GM12801 (cell line): ENCODE data around the gene P2RY10.

Experiments used
- TF ChIP-seq, protein P1 (sequence below): IDR thresholded peaks from one replicate; pipeline ENCODE4 v1.5.1; 2011; ENCODE audit warnings: control low read depth; ENCODE audit not compliant: insufficient read length; ENCODE audit errors: extremely low read depth

The P2RY10 gene

DNA sequence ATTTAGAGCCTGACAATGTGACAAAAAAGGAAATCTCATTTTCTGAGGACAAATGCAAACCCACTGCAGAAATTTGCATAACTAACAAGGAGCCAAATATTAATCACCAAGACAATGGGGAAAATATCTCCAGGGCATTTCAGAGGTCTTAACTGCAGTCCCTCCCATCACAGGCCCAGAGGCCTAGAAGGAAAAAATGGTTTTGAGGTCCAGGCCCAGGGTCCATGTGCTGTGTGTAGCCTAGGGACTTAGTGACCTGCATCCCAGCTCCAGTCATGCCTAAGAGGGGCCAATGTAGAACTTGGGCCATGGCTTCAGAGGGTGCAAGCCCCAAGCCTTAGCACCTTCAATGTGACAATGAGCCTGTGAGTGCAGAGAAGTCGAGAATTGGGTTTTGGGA, 44.2 kb downstream of the P2RY10 start:
- TF ChIP-seq, protein P1, sequence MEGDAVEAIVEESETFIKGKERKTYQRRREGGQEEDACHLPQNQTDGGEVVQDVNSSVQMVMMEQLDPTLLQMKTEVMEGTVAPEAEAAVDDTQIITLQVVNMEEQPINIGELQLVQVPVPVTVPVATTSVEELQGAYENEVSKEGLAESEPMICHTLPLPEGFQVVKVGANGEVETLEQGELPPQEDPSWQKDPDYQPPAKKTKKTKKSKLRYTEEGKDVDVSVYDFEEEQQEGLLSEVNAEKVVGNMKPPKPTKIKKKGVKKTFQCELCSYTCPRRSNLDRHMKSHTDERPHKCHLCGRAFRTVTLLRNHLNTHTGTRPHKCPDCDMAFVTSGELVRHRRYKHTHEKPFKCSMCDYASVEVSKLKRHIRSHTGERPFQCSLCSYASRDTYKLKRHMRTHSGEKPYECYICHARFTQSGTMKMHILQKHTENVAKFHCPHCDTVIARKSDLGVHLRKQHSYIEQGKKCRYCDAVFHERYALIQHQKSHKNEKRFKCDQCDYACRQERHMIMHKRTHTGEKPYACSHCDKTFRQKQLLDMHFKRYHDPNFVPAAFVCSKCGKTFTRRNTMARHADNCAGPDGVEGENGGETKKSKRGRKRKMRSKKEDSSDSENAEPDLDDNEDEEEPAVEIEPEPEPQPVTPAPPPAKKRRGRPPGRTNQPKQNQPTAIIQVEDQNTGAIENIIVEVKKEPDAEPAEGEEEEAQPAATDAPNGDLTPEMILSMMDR = no peak

DNA sequence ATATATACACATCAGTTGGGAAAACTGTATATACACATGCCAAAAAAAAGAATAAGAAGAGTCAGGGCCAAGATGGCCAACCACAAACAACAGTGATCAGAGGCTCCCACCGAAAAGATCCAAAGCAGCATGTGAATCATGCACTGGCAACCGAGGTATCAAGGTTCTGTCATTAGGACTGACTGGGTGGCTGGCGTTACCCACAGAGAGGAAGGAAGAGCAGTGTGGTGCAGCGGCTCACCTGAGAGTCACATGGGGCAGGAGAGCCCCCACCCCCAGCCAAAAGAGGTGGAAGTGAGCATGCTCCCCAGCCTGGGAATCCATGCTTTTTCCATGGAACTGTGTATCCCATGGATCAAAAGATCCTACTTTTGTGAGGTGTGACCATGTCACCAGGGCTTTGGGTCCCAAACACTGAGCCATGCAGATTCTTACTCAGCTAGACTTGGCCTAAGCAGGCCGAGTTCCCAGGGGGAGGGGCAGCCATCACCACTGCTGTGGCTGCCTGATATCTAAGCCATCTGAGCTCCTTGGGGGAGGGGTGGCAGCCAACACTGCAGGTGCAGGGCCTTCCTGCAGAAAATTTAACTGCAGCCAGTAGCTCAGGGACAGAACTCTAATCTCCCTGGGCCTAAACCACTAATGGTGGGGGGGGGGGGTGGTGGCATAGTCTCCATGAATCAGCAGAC, 52.8 kb downstream of the P2RY10 start:
- TF ChIP-seq, protein P1 = no peak
